A549 (cell line): ENCODE results near the gene CD58. TPM values are rescaled to one million over a fixed set of nuclear protein-coding genes. Genes with fewer than 3 reads are reported as not detected.

Experiments
- ATAC-seq, 2 experiments: fragments of 200-7000 bp in 1 of 2; fragments of >200 bp in 1 of 2; cut with Nextera tagmentation in 1 of 2; cut with Tn5 transposase in 1 of 2; 3 replicates each; pipeline versions ENCODE4 v1.8.0 to v1.9.1; 2018 to 2020; ENCODE audit warnings: mild to moderate bottlenecking in 1 of 2, moderate library complexity in 1 of 2
- CTCF ChIA-PET: fragments of 300-600 bp; sonication (Branson Sonifier 250); formaldehyde crosslinking; extraction: SDS; loops from one replicate; lab custom pipeline; 2021; ENCODE audit warnings: antibody characterized with exemption, inconsistent platforms; lab: Yijun Ruan, JAX
- POLR2A ChIA-PET: fragments of 350-600 bp; formaldehyde crosslinking; extraction: SDS; loops from one replicate; lab custom pipeline; 2021; ENCODE audit warnings: antibody characterized with exemption, inconsistent platforms; lab: Yijun Ruan, JAX
- DNase-seq, 2 experiments: peaks; one replicate each; pipeline versions ENCODE4 v3.0.0 to v3.0.0-alpha.2; 2011 to 2016; ENCODE audit warnings: low read depth in 1 of 2, low spot score in 1 of 2
- FAIRE-seq: peaks from 2 replicates; lab custom pipeline; 2011; peaks lifted over from hg19 to GRCh38; lab: Jason Lieb, UNC
- H3K27ac ChIP-seq, 2 experiments: fragments of >200 bp; sonication (Bioruptor Twin); formaldehyde crosslinking; 3 replicates each; pipeline ENCODE4 v1.5.1; 2016 to 2017
- H3K4me1 ChIP-seq: fragments of >200 bp; sonication (Bioruptor Twin); formaldehyde crosslinking; 3 replicates; pipeline ENCODE4 v1.6.1; 2016
- H3K4me2 ChIP-seq: fragments of >200 bp; sonication (Bioruptor Twin); formaldehyde crosslinking; 3 replicates; pipeline ENCODE4 v1.6.1; 2016
- H3K4me3 ChIP-seq: fragments of >200 bp; sonication (Bioruptor Twin); formaldehyde crosslinking; 3 replicates; pipeline ENCODE4 v1.5.1; 2016
- H3K9me3 ChIP-seq: fragments of >200 bp; sonication (Bioruptor Twin); formaldehyde crosslinking; 3 replicates; pipeline ENCODE4 v1.6.1; 2016
- CBX8 ChIP-seq: fragments of 200-600 bp; sonication (generic); IDR thresholded peaks from 2 replicates; pipeline ENCODE4 v1.6.1; 2016
- CEBPB ChIP-seq, 2 experiments: fragments of >200 bp in 1 of 2; sonication (Bioruptor Twin) in 1 of 2; formaldehyde crosslinking in 1 of 2; IDR thresholded peaks; 2 replicates each; pipeline ENCODE4 v1.6.1; 2012 to 2016
- CHD2 ChIP-seq: fragments of 150-350 bp; IDR thresholded peaks from 2 replicates; pipeline ENCODE4 v1.6.1; 2014; ENCODE audit warnings: low read length; ENCODE audit not compliant: partially characterized antibody
- CHD4 ChIP-seq: fragments of 200-600 bp; sonication (generic); IDR thresholded peaks from 2 replicates; pipeline ENCODE4 v1.6.1; 2016; ENCODE audit warnings: antibody characterized with exemption, mild to moderate bottlenecking, borderline replicate concordance
- E2F6 ChIP-seq: IDR thresholded peaks from 2 replicates; pipeline ENCODE4 v1.6.1; 2012; ENCODE audit warnings: low read depth, borderline replicate concordance
- EHF ChIP-seq: fragments of 250-450 bp; sonication (Bioruptor Pico); IDR thresholded peaks from 2 replicates; pipeline ENCODE4 v1.5.0; 2020; ENCODE audit warnings: mild to moderate bottlenecking
- FOSB ChIP-seq: fragments of 250-450 bp; sonication (Bioruptor Pico); IDR thresholded peaks from 2 replicates; pipeline ENCODE4 v1.5.0; 2020; ENCODE audit warnings: mild to moderate bottlenecking, moderate library complexity
- FOXS1 ChIP-seq: fragments of 250-450 bp; sonication (Bioruptor Pico); IDR thresholded peaks from 2 replicates; pipeline ENCODE4 v1.5.0; 2020; ENCODE audit warnings: mild to moderate bottlenecking, moderate library complexity
- GATA3 ChIP-seq: IDR thresholded peaks from 2 replicates; pipeline ENCODE4 v1.6.1; 2012; ENCODE audit warnings: borderline replicate concordance
- HDAC2 ChIP-seq: fragments of 200-600 bp; sonication (generic); IDR thresholded peaks from 2 replicates; pipeline ENCODE4 v1.6.1; 2016
- HOXB5 ChIP-seq: fragments of 250-450 bp; sonication (Bioruptor Pico); IDR thresholded peaks from 2 replicates; pipeline ENCODE4 v1.5.0; 2020; ENCODE audit warnings: mild to moderate bottlenecking, moderate library complexity
- JUNB ChIP-seq: fragments of >200 bp; sonication (Bioruptor Twin); formaldehyde crosslinking; IDR thresholded peaks from 2 replicates; pipeline ENCODE4 v1.6.1; 2016
- KDM1A ChIP-seq: fragments of 200-600 bp; sonication (generic); IDR thresholded peaks from 2 replicates; pipeline ENCODE4 v1.6.1; 2016; ENCODE audit warnings: low read depth, mild to moderate bottlenecking
- MAX ChIP-seq: IDR thresholded peaks from 2 replicates; pipeline ENCODE4 v1.6.1; 2012
- NFE2L2 ChIP-seq: fragments of 150-350 bp; conservative IDR thresholded peaks from 2 replicates; pipeline ENCODE4 v1.6.1; 2014; ENCODE audit warnings: low read length
- NR3C1 ChIP-seq: fragments of >200 bp; sonication (Bioruptor Twin); formaldehyde crosslinking; IDR thresholded peaks from 3 replicates; pipeline ENCODE4 v1.6.1; 2017
- PBX3 ChIP-seq: IDR thresholded peaks from 2 replicates; pipeline ENCODE4 v1.6.1; 2012
- PHF8 ChIP-seq: fragments of 200-600 bp; sonication (generic); IDR thresholded peaks from 2 replicates; pipeline ENCODE4 v1.6.1; 2016; ENCODE audit warnings: low read depth, mild to moderate bottlenecking, antibody characterized with exemption, moderate library complexity, borderline replicate concordance
- POLR2AphosphoS2 ChIP-seq: conservative IDR thresholded peaks from 2 replicates; pipeline ENCODE4 v1.6.1; 2012; ENCODE audit warnings: low read length, improper control_type of control experiment, inconsistent platforms
- RAD21 ChIP-seq, 2 experiments: fragments of >200 bp in 1 of 2; sonication (Bioruptor Twin) in 1 of 2; formaldehyde crosslinking in 1 of 2; IDR thresholded peaks in 1 of 2; conservative IDR thresholded peaks in 1 of 2; 2 replicates in 1 of 2; 3 replicates in 1 of 2; pipeline ENCODE4 v1.6.1; 2012 to 2018; ENCODE audit warnings: inconsistent platforms in 1 of 2
- RARB ChIP-seq: fragments of 250-450 bp; sonication (Bioruptor Pico); IDR thresholded peaks from 2 replicates; pipeline ENCODE4 v1.8.0; 2021; ENCODE audit warnings: mild to moderate bottlenecking, moderate library complexity
- RFX5 ChIP-seq: fragments of 450-650 bp; IDR thresholded peaks from 2 replicates; pipeline ENCODE4 v1.7.1; 2014; ENCODE audit warnings: antibody characterized with exemption, mild to moderate bottlenecking, moderate library complexity
- RNF2 ChIP-seq: fragments of 200-600 bp; sonication (generic); IDR thresholded peaks from 2 replicates; pipeline ENCODE4 v1.6.1; 2016; ENCODE audit warnings: low read depth, mild to moderate bottlenecking, antibody characterized with exemption, moderate library complexity, borderline replicate concordance
- SREBF2 ChIP-seq: fragments of 450-650 bp; IDR thresholded peaks from 2 replicates; pipeline ENCODE4 v1.6.1; 2014; ENCODE audit warnings: mild to moderate bottlenecking, moderate library complexity
- TFCP2L1 ChIP-seq: fragments of 250-450 bp; sonication (Bioruptor Pico); IDR thresholded peaks from 2 replicates; pipeline ENCODE4 v1.5.0; 2021; ENCODE audit warnings: mild to moderate bottlenecking
- ZFP36 ChIP-seq: fragments of 450-650 bp; IDR thresholded peaks from 2 replicates; pipeline ENCODE4 v1.6.1; 2014; ENCODE audit warnings: borderline replicate concordance; ENCODE audit not compliant: partially characterized antibody
- ZNF302 ChIP-seq: fragments of 250-450 bp; sonication (Bioruptor Pico); IDR thresholded peaks from 2 replicates; pipeline ENCODE4 v1.9.0; 2021; ENCODE audit warnings: inconsistent platforms, mild to moderate bottlenecking, moderate library complexity
- WGBS: methylation state at CpG from one replicate; pipeline ENCODE4 v1.1.6; 2017; ENCODE audit errors: missing lambda C conversion rate; 5-methylcytosine and 5-hydroxymethylcytosine counted together
- polyA plus RNA-seq, 4 experiments: library from polyadenylated mRNA; depleted of rRNA in 3 of 4; stranded (reverse); fragments of >200 nt; fragmentation: RNase III in 1 of 4; extraction: RNeasy Plus Mini Kit Qiagen cat#74134 plus additional on column Dnase treatment in 1 of 4; gene quantifications; 2 replicates in 3 of 4; 3 replicates in 1 of 4; pipeline ENCODE4 v1.2.3, GENCODE V29; 2011 to 2017
- TF ChIP-seq, protein P1 (sequence below): fragments of >200 bp; sonication (Bioruptor Twin); formaldehyde crosslinking; IDR thresholded peaks from 2 replicates; pipeline ENCODE4 v1.6.1; 2016
- TF ChIP-seq, protein P2 (sequence below): fragments of >200 bp; sonication (Bioruptor Twin); formaldehyde crosslinking; IDR thresholded peaks from 3 replicates; pipeline ENCODE4 v1.6.1; 2016
- TF ChIP-seq, protein P3 (sequence below): fragments of 200-600 bp; sonication (generic); IDR thresholded peaks from 2 replicates; pipeline ENCODE4 v1.6.1; 2016; ENCODE audit warnings: antibody characterized with exemption, mild to moderate bottlenecking, moderate library complexity

CD58 gene
- polyA plus RNA-seq, 2 of the 4 experiments (the other 2 are of a cell fraction), result 22.4 to 38.4 TPM

- ChIA-PET CTCF (interaction anchor here (1.0 kb wide), 1 partner anchor 11 kb away, joined by 5 read pairs; no protein-coding TSS in a partner anchor), POLR2A (no interaction called here)
- no peak overlapping the region for H3K4me2 ChIP-seq
- H3K9me3 ChIP-seq, result no peaks in the 10 kb centered on the region
- no peak overlapping the region for H3K27ac ChIP-seq
- H3K4me3 ChIP-seq, result no peak overlapping the region
- H3K4me1 ChIP-seq, result peaks cover 23% of the 10 kb centered on the region
- FAIRE-seq (no peak), DNase-seq (no peak), ATAC-seq (no peak)
- 69% methylated on average over 1 of the region's 1 CpG for WGBS
- TF ChIP-seq CHD2 (no peak), CBX8 (no peak), KDM1A (no peak), HOXB5 (CRISPR knock-in tag) (no peak), SREBF2 (no peak), ZNF302 (CRISPR knock-in tag) (no peak), MAX (no peak), FOXS1 (CRISPR knock-in tag) (no peak), RARB (no peak), EHF (no peak), RNF2 (no peak), POLR2AphosphoS2 (no peak), GATA3 (no peak), CEBPB (IDR thresholded peaks at IDR 0.05) (no peak), RAD21 (conservative IDR thresholded peaks at IDR 0.05 in 1 of 2, IDR thresholded peaks at IDR 0.05 in 1 of 2) (no peak)
- TF ChIP-seq, protein P1, sequence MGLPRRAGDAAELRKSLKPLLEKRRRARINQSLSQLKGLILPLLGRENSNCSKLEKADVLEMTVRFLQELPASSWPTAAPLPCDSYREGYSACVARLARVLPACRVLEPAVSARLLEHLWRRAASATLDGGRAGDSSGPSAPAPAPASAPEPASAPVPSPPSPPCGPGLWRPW, result no peak
- TF ChIP-seq, protein P2, sequence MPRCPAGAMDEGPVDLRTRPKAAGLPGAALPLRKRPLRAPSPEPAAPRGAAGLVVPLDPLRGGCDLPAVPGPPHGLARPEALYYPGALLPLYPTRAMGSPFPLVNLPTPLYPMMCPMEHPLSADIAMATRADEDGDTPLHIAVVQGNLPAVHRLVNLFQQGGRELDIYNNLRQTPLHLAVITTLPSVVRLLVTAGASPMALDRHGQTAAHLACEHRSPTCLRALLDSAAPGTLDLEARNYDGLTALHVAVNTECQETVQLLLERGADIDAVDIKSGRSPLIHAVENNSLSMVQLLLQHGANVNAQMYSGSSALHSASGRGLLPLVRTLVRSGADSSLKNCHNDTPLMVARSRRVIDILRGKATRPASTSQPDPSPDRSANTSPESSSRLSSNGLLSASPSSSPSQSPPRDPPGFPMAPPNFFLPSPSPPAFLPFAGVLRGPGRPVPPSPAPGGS, result no peak
Measured at GRCh38 chr1:116558571-116558970, 12.3 kb downstream of the CD58 start.

- TF ChIP-seq CHD2, result no peak
- TF ChIP-seq E2F6, result no peak
- no peak for TF ChIP-seq FOXS1 (CRISPR knock-in tag)
- TF ChIP-seq, protein P1, result no peak
- no peak for TF ChIP-seq NR3C1
- no peak for TF ChIP-seq RFX5
- TF ChIP-seq NFE2L2, result no peak
- TF ChIP-seq, protein P3, sequence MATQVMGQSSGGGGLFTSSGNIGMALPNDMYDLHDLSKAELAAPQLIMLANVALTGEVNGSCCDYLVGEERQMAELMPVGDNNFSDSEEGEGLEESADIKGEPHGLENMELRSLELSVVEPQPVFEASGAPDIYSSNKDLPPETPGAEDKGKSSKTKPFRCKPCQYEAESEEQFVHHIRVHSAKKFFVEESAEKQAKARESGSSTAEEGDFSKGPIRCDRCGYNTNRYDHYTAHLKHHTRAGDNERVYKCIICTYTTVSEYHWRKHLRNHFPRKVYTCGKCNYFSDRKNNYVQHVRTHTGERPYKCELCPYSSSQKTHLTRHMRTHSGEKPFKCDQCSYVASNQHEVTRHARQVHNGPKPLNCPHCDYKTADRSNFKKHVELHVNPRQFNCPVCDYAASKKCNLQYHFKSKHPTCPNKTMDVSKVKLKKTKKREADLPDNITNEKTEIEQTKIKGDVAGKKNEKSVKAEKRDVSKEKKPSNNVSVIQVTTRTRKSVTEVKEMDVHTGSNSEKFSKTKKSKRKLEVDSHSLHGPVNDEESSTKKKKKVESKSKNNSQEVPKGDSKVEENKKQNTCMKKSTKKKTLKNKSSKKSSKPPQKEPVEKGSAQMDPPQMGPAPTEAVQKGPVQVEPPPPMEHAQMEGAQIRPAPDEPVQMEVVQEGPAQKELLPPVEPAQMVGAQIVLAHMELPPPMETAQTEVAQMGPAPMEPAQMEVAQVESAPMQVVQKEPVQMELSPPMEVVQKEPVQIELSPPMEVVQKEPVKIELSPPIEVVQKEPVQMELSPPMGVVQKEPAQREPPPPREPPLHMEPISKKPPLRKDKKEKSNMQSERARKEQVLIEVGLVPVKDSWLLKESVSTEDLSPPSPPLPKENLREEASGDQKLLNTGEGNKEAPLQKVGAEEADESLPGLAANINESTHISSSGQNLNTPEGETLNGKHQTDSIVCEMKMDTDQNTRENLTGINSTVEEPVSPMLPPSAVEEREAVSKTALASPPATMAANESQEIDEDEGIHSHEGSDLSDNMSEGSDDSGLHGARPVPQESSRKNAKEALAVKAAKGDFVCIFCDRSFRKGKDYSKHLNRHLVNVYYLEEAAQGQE, result no peak
- no peak for TF ChIP-seq PHF8
- no peak for TF ChIP-seq TFCP2L1
- TF ChIP-seq GATA3, result no peak
- no peak for TF ChIP-seq HDAC2
- no peak for TF ChIP-seq CHD4
- TF ChIP-seq JUNB, result no peak
- TF ChIP-seq FOSB, result no peak
- no peak for TF ChIP-seq ZFP36
- TF ChIP-seq RNF2, result no peak
- no peak for TF ChIP-seq PBX3
- FAIRE-seq, result no peak
Measured at GRCh38 chr1:116558140-116558549, 12.7 kb downstream of the CD58 start.

More at GRCh38 chr1:116558140-116558549, 12.7 kb downstream of the CD58 start:
- ATAC-seq, result no peak
- 79% methylated on average over 4 of the region's 4 CpGs for WGBS
- ChIA-PET POLR2A (no interaction called here), CTCF (interaction anchor here (1.0 kb wide), 1 partner anchor 11 kb away, joined by 5 read pairs; no protein-coding TSS in a partner anchor)
- Histone ChIP-seq H3K4me1 (peaks cover 27% of the 10 kb centered on the region), H3K9me3 (no peaks in the 10 kb centered on the region), H3K4me3 (no peak overlapping the region), H3K27ac (no peak overlapping the region), H3K4me2 (no peak overlapping the region)
- no peak for DNase-seq
